Loucy (cell line): ENCODE results near the gene NRP1.

Experiments used
- H2AFZ ChIP-seq: fragments of 200-600 bp; sonication (generic); 2 replicates; pipeline ENCODE4 v1.6.0; 2016; ENCODE audit warnings: antibody characterized with exemption, mild to moderate bottlenecking, low read length, moderate library complexity
- H3F3A ChIP-seq: fragments of 200-600 bp; 2 replicates; pipeline ENCODE4 v1.6.0; 2016; ENCODE audit warnings: antibody characterized with exemption, low read depth, mild to moderate bottlenecking
- H3K27me3 ChIP-seq: fragments of 200-600 bp; sonication (generic); 2 replicates; pipeline ENCODE4 v1.6.1; 2014; ENCODE audit warnings: low read length, mild to moderate bottlenecking; ENCODE audit not compliant: insufficient read depth, poor library complexity, severe bottlenecking
- H3K36me3 ChIP-seq: fragments of 200-600 bp; sonication (generic); 2 replicates; pipeline ENCODE4 v1.6.1; 2016; ENCODE audit warnings: low read length; ENCODE audit not compliant: insufficient read depth
- H3K4me1 ChIP-seq: fragments of 200-600 bp; sonication (generic); 2 replicates; pipeline ENCODE4 v1.5.1; 2014; ENCODE audit warnings: low read length, mild to moderate bottlenecking; ENCODE audit not compliant: insufficient read depth, poor library complexity, severe bottlenecking
- H3K4me2 ChIP-seq: fragments of 200-600 bp; sonication (generic); 2 replicates; pipeline ENCODE4 v1.6.0; 2014; ENCODE audit warnings: antibody characterized with exemption, low read length, low read depth, mild to moderate bottlenecking; ENCODE audit not compliant: poor library complexity, severe bottlenecking
- H3K4me3 ChIP-seq: fragments of 200-600 bp; sonication (generic); 2 replicates; pipeline ENCODE4 v1.5.1; 2014; ENCODE audit warnings: low read length, mild to moderate bottlenecking, mixed read lengths; ENCODE audit not compliant: poor library complexity, severe bottlenecking
- H3K79me2 ChIP-seq: fragments of 200-600 bp; sonication (generic); 2 replicates; pipeline ENCODE4 v1.6.1; 2014; ENCODE audit warnings: low read length; ENCODE audit not compliant: insufficient read depth
- H3K9ac ChIP-seq: fragments of 200-600 bp; sonication (generic); 2 replicates; pipeline ENCODE4 v1.6.0; 2014; ENCODE audit warnings: mild to moderate bottlenecking, low read depth, low read length, moderate library complexity; ENCODE audit not compliant: poor library complexity, severe bottlenecking
- H3K9me2 ChIP-seq: fragments of 200-600 bp; sonication (generic); replicated peaks from 2 replicates; pipeline ENCODE4 v1.6.1; 2016; ENCODE audit warnings: low read depth, low read length, mixed read lengths
- H3K9me3 ChIP-seq: fragments of 200-600 bp; sonication (generic); 2 replicates; pipeline ENCODE4 v1.6.1; 2014; ENCODE audit warnings: mild to moderate bottlenecking, antibody characterized with exemption, low read length, low read depth; ENCODE audit not compliant: insufficient read depth
- H4K20me1 ChIP-seq: fragments of 200-600 bp; sonication (generic); 2 replicates; pipeline ENCODE4 v1.6.0; 2014; ENCODE audit warnings: antibody characterized with exemption, low read length, mild to moderate bottlenecking; ENCODE audit not compliant: insufficient read depth, poor library complexity, severe bottlenecking
- CTCF ChIP-seq: fragments of 200-600 bp; sonication (generic); conservative IDR thresholded peaks from 2 replicates; pipeline ENCODE4 v1.5.1; 2014; ENCODE audit warnings: mild to moderate bottlenecking, antibody characterized with exemption, low read length
- EZH2phosphoT487 ChIP-seq: fragments of 200-600 bp; IDR thresholded peaks from 2 replicates; pipeline ENCODE4 v1.6.1; 2018; ENCODE audit warnings: antibody characterized with exemption, mild to moderate bottlenecking, moderate library complexity, borderline replicate concordance

Gene NRP1

GRCh38 chr10:33198610-33199009, 135.9 kb downstream of the NRP1 start:
- no peak overlapping the region for H3K4me3 ChIP-seq
- H3K9me2 ChIP-seq, result no peaks in the 10 kb centered on the region
- H3K27me3 ChIP-seq, result no peaks in the 10 kb centered on the region
- no peaks in the 10 kb centered on the region for H4K20me1 ChIP-seq
- TF ChIP-seq EZH2phosphoT487 (no peak), CTCF (no peak)
- H3K79me2 ChIP-seq, result no peaks in the 10 kb centered on the region
- H3K36me3 ChIP-seq, result no peaks in the 10 kb centered on the region
- peaks cover 2% of the 10 kb centered on the region for H3K4me1 ChIP-seq
- no peak overlapping the region for H3K4me2 ChIP-seq
- no peak overlapping the region for H3K9ac ChIP-seq
- H3F3A ChIP-seq, result no peaks in the 10 kb centered on the region
- H2AFZ ChIP-seq, result no peak overlapping the region
- H3K9me3 ChIP-seq, result no peaks in the 10 kb centered on the region

GRCh38 chr10:33196710-33197491, 137.6 kb downstream of the NRP1 start:
- Histone ChIP-seq H2AFZ (no peak overlapping the region), H3F3A (no peaks in the 10 kb centered on the region), H3K36me3 (no peaks in the 10 kb centered on the region), H3K27me3 (no peaks in the 10 kb centered on the region), H3K4me2 (no peak overlapping the region), H3K9me3 (no peaks in the 10 kb centered on the region), H3K9me2 (no peaks in the 10 kb centered on the region), H3K4me1 (peaks cover 4% of the 10 kb centered on the region), H3K4me3 (no peak overlapping the region), H3K9ac (no peak overlapping the region), H4K20me1 (no peaks in the 10 kb centered on the region), H3K79me2 (no peaks in the 10 kb centered on the region)
- TF ChIP-seq EZH2phosphoT487 (no peak), CTCF (no peak)

GRCh38 chr10:33196377-33196706, 138.1 kb downstream of the NRP1 start:
- no peak overlapping the region for H3K4me2 ChIP-seq
- H3K36me3 ChIP-seq, result no peaks in the 10 kb centered on the region
- peaks cover 4% of the 10 kb centered on the region for H3K4me1 ChIP-seq

More at GRCh38 chr10:33196377-33196706, 138.1 kb downstream of the NRP1 start:
- Histone ChIP-seq H3K27me3 (no peaks in the 10 kb centered on the region), H3K9ac (no peak overlapping the region), H3F3A (no peaks in the 10 kb centered on the region), H2AFZ (0 out of 2 replicates have a peak overlapping the region, but pooled peaks have one; percentile 15), H4K20me1 (no peaks in the 10 kb centered on the region), H3K79me2 (no peaks in the 10 kb centered on the region), H3K9me3 (no peaks in the 10 kb centered on the region), H3K9me2 (no peaks in the 10 kb centered on the region), H3K4me3 (no peak overlapping the region)
- TF ChIP-seq CTCF, result no peak
- no peak for TF ChIP-seq EZH2phosphoT487
